ENCODE data around the gene PRG3.

GRCh38 chr11:57327721-57328120 lies 53.2 kb downstream of the PRG3 start:
- TF ChIP-seq MAZ (IDR thresholded peaks at IDR 0.05; ENCODE audit: borderline replicate concordance, low read depth, low read length) (no peak), POLR2A (IDR thresholded peaks at IDR 0.05; ENCODE audit: low read depth, low read length) (no peak), CTCF (conservative IDR thresholded peaks at IDR 0.05; ENCODE audit: low read depth, low read length) (no peak), MXI1 (IDR thresholded peaks at IDR 0.05; ENCODE audit: borderline replicate concordance, low read depth, low read length) (no peak), RCOR1 (IDR thresholded peaks at IDR 0.05; ENCODE audit: insufficient replicate concordance, low read length) (no peak), MAFK (IDR thresholded peaks at IDR 0.05; ENCODE audit: low read depth, low read length) (no peak), CEBPB (IDR thresholded peaks at IDR 0.05; ENCODE audit: low read depth, low read length) (no peak), FOS (IDR thresholded peaks at IDR 0.05; ENCODE audit: low read depth, low read length) (no peak)

Data from IMR-90 (cell line).